Osteocyte (in vitro differentiated cells): ENCODE results near the gene SEMA3D. TPM values are rescaled to one million over a fixed set of nuclear protein-coding genes. Genes with fewer than 3 reads are reported as not detected.

Experiments used
- DNase-seq: peaks from one replicate; pipeline ENCODE4 v3.0.0; 2021; ENCODE audit warnings: mixed read lengths; ENCODE audit not compliant: unreplicated experiment; ENCODE audit errors: extremely low spot score
- H3K27ac Mint-ChIP-seq: one replicate; pipeline ENCODE4 v1.8.0; 2021; ENCODE audit warnings: mild to moderate bottlenecking, mixed read lengths; ENCODE audit not compliant: unreplicated experiment
- H3K27me3 Mint-ChIP-seq: one replicate; pipeline ENCODE4 v1.8.0; 2021; ENCODE audit warnings: mixed read lengths; ENCODE audit not compliant: unreplicated experiment
- H3K36me3 Mint-ChIP-seq: one replicate; pipeline ENCODE4 v1.8.0; 2021; ENCODE audit warnings: mixed read lengths; ENCODE audit not compliant: unreplicated experiment
- H3K4me1 Mint-ChIP-seq: one replicate; pipeline ENCODE4 v1.8.0; 2021; ENCODE audit warnings: mixed read lengths; ENCODE audit not compliant: unreplicated experiment
- H3K4me3 Mint-ChIP-seq: one replicate; pipeline ENCODE4 v1.8.0; 2021; ENCODE audit warnings: mild to moderate bottlenecking, moderate library complexity, mixed read lengths; ENCODE audit not compliant: unreplicated experiment
- H3K9me3 Mint-ChIP-seq: one replicate; pipeline ENCODE4 v1.8.0; 2021; ENCODE audit warnings: mixed read lengths; ENCODE audit not compliant: unreplicated experiment
- total RNA-seq: library from RNA; stranded (reverse); gene quantifications from 2 replicates; pipeline ENCODE4 v1.2.1, GENCODE V29; 2021
- TF ChIP-seq, protein P1 (sequence below): fragments of 200-600 bp; sonication (generic); IDR thresholded peaks from 2 replicates; pipeline ENCODE4 v1.5.0; 2021; ENCODE audit warnings: antibody characterized with exemption, mild to moderate bottlenecking, moderate library complexity

The SEMA3D gene
- total RNA-seq, 1 donor from 2014 or later = 18.6 TPM

DNA sequence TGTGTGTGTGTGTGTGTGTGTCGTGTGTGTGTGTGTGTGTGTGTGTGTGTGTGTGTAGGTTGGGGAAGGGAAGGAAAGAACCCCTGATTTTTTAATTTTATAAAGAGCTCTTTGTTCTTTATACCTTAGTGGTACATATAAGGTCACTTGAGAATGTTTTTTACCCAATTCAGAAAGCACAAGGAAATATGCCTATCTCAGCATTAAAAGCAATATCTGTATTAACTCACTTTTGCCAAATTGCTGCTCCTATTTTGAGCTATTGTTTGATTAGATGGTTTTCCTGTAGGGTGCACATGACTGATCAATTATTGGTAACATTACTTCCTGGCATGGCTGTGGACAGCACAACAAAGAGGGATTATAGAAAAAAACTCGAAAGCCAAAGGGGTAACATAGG lies 60.5 kb downstream of the SEMA3D start:
- Mint-ChIP-seq H3K27ac (no peak overlapping the region), H3K36me3 (no peaks in the 10 kb centered on the region), H3K9me3 (no peaks in the 10 kb centered on the region), H3K4me3 (no peak overlapping the region), H3K27me3 (no peaks in the 10 kb centered on the region), H3K4me1 (peaks cover 9% of the 10 kb centered on the region)
- DNase-seq = no peak
- TF ChIP-seq, protein P1, sequence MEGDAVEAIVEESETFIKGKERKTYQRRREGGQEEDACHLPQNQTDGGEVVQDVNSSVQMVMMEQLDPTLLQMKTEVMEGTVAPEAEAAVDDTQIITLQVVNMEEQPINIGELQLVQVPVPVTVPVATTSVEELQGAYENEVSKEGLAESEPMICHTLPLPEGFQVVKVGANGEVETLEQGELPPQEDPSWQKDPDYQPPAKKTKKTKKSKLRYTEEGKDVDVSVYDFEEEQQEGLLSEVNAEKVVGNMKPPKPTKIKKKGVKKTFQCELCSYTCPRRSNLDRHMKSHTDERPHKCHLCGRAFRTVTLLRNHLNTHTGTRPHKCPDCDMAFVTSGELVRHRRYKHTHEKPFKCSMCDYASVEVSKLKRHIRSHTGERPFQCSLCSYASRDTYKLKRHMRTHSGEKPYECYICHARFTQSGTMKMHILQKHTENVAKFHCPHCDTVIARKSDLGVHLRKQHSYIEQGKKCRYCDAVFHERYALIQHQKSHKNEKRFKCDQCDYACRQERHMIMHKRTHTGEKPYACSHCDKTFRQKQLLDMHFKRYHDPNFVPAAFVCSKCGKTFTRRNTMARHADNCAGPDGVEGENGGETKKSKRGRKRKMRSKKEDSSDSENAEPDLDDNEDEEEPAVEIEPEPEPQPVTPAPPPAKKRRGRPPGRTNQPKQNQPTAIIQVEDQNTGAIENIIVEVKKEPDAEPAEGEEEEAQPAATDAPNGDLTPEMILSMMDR = no peak

DNA sequence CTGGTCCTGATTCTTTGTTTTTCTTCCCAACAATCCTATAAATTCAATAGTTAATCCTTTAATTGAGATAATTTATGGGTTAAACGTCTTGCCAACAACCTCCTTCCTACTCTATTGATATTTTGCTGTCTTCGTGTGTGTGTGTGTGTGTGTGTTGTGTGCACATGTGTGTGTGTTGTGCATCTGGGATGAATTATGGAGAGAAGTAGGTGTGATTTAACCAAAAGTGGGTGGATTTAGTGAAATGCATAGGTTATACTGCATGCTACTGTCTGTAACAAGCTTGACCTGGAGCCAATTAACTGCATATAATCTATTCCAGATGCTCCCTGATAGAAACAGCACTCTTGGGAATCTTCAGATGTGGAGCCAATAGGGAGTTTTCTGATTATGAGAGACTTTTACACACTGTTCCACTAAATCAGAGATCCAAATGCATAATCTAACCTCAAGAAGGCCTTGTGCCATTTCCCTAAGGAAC lies 61.2 kb downstream of the SEMA3D start:
- Mint-ChIP-seq H3K27ac (no peak overlapping the region), H3K4me3 (no peak overlapping the region), H3K27me3 (no peaks in the 10 kb centered on the region), H3K9me3 (no peaks in the 10 kb centered on the region), H3K36me3 (no peaks in the 10 kb centered on the region), H3K4me1 (peaks cover 9% of the 10 kb centered on the region)
- TF ChIP-seq, protein P1 = no peak
- no peak for DNase-seq

DNA sequence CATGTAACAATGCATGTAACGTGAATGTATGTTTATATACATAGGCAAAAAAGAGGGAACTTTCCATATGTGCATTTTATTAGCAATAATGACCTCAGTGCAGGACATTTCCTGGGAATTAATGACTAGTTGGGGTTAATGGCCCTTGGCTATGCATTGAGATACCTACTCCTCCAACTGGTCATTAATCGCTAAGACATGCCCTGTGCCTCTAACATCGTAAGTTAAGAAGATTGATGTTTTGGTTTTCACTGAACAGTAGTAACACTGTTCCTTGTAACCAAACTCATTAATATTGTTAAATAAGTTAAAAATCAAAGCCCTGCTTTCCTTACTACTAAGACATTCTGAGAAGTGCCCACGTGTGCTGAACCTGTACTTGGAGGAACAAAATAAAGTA lies 61.7 kb downstream of the SEMA3D start:
- Mint-ChIP-seq H3K27me3 (no peaks in the 10 kb centered on the region), H3K4me1 (peaks cover 9% of the 10 kb centered on the region), H3K9me3 (no peaks in the 10 kb centered on the region), H3K4me3 (no peak overlapping the region), H3K27ac (no peak overlapping the region), H3K36me3 (no peaks in the 10 kb centered on the region)
- TF ChIP-seq, protein P1 = no peak
- DNase-seq = no peak

DNA sequence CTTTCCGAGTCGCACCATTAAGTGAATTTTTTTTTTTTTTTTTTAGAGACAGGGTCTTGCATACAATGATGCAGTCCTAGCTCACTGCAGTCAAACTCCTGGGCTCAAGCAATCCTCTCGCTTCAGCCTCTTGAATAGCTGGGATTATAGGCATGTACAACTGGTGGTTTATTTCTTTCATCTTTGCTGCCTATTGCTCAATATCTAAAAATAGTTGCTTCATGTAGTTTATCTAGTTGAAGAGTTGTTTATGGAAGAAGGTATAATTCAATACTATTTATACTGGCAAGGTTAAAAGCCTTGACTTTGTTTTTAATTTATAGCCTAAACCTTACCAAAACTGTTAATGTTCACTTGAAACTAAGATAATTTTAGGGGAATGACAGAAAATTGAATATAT lies 66.9 kb downstream of the SEMA3D start:
- H3K4me3 Mint-ChIP-seq = no peak overlapping the region
- H3K36me3 Mint-ChIP-seq = no peaks in the 10 kb centered on the region
- peaks cover 3% of the 10 kb centered on the region for H3K9me3 Mint-ChIP-seq
- peaks cover 4% of the 10 kb centered on the region for H3K4me1 Mint-ChIP-seq
- TF ChIP-seq, protein P1 = no peak
- H3K27me3 Mint-ChIP-seq = no peaks in the 10 kb centered on the region
- H3K27ac Mint-ChIP-seq = no peak overlapping the region
- DNase-seq = no peak

DNA sequence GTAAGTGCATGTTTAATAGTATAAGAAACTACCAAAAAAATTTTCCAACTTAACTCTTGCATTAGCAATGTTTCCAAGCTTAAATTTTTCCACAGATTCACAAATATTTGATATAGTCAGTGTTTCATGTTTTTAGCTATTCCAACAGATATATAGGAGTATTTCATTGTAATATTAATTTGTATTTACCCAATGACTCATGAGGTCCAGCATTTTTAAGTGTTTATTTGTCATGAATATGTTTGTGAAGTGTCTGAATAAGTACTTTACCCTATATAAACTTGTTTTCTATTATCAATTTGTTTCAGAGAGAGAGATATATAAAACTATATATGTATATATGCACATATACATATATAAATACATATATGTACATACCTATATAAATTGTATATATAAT lies 71.0 kb downstream of the SEMA3D start:
- Mint-ChIP-seq H3K4me1 (peaks cover 10% of the 10 kb centered on the region), H3K4me3 (no peak overlapping the region), H3K27ac (no peak overlapping the region), H3K27me3 (no peaks in the 10 kb centered on the region), H3K9me3 (peaks cover 3% of the 10 kb centered on the region), H3K36me3 (no peaks in the 10 kb centered on the region)
- TF ChIP-seq, protein P1 = no peak
- DNase-seq = no peak
